ENCODE results near the gene USP49. TPM values are rescaled to one million over a fixed set of nuclear protein-coding genes. Genes with fewer than 3 reads are reported as not detected.

Gene USP49
- total and polyA plus RNA-seq, 10 of the 15 experiments (the other 5 are each of a cell fraction or from before 2014, with no cell fraction given) = 1.0 to 7.7 (median 4.3) TPM

DNA sequence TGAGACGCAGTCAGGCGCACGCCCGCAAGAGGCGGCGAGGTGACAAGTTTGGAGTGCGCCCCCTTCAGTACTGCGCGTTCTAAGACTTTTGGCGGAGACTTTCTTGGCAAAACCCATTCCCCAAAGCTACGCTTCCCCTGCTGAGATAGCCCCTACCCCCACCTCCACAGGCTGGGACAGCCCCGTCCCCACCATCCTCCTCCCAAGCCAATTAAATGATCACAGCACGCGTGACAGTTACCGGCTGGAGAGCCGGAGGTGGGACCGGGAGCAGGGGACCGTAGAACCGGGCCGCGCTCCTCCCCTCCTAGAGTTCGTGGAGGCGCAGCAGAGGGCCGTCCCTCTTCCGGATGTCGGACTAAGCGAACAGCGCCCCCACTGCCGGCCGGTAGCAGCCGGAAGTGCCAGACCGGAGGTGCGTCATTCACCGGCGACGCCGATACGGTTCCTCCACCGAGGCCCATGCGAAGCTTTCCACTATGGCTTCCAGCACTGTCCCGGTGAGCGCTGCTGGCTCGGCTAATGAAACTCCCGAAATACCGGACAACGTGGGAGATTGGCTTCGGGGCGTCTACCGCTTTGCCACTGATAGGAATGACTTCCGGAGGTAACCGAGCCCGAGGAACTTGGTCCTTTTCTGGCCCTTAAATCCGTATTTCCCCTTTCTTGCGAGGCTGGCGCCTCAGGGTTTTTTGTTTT is 107.8 kb downstream of the USP49 start, which contains the start of gene TOMM6 (continued):
- TF ChIP-seq, protein P1, sequence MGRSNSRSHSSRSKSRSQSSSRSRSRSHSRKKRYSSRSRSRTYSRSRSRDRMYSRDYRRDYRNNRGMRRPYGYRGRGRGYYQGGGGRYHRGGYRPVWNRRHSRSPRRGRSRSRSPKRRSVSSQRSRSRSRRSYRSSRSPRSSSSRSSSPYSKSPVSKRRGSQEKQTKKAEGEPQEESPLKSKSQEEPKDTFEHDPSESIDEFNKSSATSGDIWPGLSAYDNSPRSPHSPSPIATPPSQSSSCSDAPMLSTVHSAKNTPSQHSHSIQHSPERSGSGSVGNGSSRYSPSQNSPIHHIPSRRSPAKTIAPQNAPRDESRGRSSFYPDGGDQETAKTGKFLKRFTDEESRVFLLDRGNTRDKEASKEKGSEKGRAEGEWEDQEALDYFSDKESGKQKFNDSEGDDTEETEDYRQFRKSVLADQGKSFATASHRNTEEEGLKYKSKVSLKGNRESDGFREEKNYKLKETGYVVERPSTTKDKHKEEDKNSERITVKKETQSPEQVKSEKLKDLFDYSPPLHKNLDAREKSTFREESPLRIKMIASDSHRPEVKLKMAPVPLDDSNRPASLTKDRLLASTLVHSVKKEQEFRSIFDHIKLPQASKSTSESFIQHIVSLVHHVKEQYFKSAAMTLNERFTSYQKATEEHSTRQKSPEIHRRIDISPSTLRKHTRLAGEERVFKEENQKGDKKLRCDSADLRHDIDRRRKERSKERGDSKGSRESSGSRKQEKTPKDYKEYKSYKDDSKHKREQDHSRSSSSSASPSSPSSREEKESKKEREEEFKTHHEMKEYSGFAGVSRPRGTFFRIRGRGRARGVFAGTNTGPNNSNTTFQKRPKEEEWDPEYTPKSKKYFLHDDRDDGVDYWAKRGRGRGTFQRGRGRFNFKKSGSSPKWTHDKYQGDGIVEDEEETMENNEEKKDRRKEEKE (IDR thresholded peaks at IDR 0.05) = no peak
- TF ChIP-seq TAF1 (IDR thresholded peaks at IDR 0.05; ENCODE audit: borderline replicate concordance, low read depth, low read length) (peak; percentile 93), BACH1 (IDR thresholded peaks at IDR 0.05; ENCODE audit: borderline replicate concordance) (no peak; the same call in 1 of the 2 replicates), JUND (IDR thresholded peaks at IDR 0.05; ENCODE audit: low read depth, low read length) (0 out of 2 replicates have a peak, but pooled peaks have one; percentile 21), CEBPB (IDR thresholded peaks at IDR 0.05; ENCODE audit: borderline replicate concordance in 1 of 2, low read depth in 2 of 2, low read length in 2 of 2) (no peak), NFYA (IDR thresholded peaks at IDR 0.05; ENCODE audit: borderline replicate concordance, low read depth, low read length) (no peak), POLR2AphosphoS5 (IDR thresholded peaks at IDR 0.05; ENCODE audit: low read length) (peak; percentile 98), PAX5 (IDR thresholded peaks at IDR 0.05; ENCODE audit: borderline replicate concordance, low read depth, low read length) (peak; percentile 97), CREM (IDR thresholded peaks at IDR 0.05; ENCODE audit: low read depth) (peak; percentile 99), MEF2B (IDR thresholded peaks at IDR 0.05; ENCODE audit: partially characterized antibody, poor library complexity, severe bottlenecking) (peak; percentile 25), ESRRA (IDR thresholded peaks at IDR 0.05; ENCODE audit: low read length) (no peak), SMARCA5 (IDR thresholded peaks at IDR 0.05) (peak; percentile 74; the same call in 1 of the 2 replicates), WRNIP1 (IDR thresholded peaks at IDR 0.05; ENCODE audit: borderline replicate concordance, low read depth, low read length) (no peak; the same call in 1 of the 2 replicates), SIN3A (IDR thresholded peaks at IDR 0.05; ENCODE audit: low read depth, low read length) (peak; percentile 96), SREBF1 (IDR thresholded peaks at IDR 0.05; ENCODE audit: low read length) (no peak), SUPT20H (IDR thresholded peaks at IDR 0.05; ENCODE audit: borderline replicate concordance, control insufficient read depth, low read depth, low read length) (no peak), CHD4 (IDR thresholded peaks at IDR 0.05) (no peak), IKZF2 (IDR thresholded peaks at IDR 0.05) (peak; percentile 57 to 65; a peak in 3 of 4 replicates), ZNF384 (IDR thresholded peaks at IDR 0.05; ENCODE audit: borderline replicate concordance, low read depth, low read length) (no peak), STAT1 (conservative IDR thresholded peaks at IDR 0.05) (no peak)
- TF ChIP-seq, protein P2, sequence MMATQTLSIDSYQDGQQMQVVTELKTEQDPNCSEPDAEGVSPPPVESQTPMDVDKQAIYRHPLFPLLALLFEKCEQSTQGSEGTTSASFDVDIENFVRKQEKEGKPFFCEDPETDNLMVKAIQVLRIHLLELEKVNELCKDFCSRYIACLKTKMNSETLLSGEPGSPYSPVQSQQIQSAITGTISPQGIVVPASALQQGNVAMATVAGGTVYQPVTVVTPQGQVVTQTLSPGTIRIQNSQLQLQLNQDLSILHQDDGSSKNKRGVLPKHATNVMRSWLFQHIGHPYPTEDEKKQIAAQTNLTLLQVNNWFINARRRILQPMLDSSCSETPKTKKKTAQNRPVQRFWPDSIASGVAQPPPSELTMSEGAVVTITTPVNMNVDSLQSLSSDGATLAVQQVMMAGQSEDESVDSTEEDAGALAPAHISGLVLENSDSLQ (IDR thresholded peaks at IDR 0.05) = peak; percentile 62
- TF ChIP-seq, protein P3, sequence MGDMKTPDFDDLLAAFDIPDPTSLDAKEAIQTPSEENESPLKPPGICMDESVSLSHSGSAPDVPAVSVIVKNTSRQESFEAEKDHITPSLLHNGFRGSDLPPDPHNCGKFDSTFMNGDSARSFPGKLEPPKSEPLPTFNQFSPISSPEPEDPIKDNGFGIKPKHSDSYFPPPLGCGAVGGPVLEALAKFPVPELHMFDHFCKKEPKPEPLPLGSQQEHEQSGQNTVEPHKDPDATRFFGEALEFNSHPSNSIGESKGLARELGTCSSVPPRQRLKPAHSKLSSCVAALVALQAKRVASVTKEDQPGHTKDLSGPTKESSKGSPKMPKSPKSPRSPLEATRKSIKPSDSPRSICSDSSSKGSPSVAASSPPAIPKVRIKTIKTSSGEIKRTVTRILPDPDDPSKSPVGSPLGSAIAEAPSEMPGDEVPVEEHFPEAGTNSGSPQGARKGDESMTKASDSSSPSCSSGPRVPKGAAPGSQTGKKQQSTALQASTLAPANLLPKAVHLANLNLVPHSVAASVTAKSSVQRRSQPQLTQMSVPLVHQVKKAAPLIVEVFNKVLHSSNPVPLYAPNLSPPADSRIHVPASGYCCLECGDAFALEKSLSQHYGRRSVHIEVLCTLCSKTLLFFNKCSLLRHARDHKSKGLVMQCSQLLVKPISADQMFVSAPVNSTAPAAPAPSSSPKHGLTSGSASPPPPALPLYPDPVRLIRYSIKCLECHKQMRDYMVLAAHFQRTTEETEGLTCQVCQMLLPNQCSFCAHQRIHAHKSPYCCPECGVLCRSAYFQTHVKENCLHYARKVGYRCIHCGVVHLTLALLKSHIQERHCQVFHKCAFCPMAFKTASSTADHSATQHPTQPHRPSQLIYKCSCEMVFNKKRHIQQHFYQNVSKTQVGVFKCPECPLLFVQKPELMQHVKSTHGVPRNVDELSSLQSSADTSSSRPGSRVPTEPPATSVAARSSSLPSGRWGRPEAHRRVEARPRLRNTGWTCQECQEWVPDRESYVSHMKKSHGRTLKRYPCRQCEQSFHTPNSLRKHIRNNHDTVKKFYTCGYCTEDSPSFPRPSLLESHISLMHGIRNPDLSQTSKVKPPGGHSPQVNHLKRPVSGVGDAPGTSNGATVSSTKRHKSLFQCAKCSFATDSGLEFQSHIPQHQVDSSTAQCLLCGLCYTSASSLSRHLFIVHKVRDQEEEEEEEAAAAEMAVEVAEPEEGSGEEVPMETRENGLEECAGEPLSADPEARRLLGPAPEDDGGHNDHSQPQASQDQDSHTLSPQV (IDR thresholded peaks at IDR 0.05) = peak; percentile 60; the same call in 1 of the 2 replicates

Measured in GM12878 (cell line).